HG03139 (cell line): ENCODE results near the gene ANKRD24.
"Not testable (repeated sequence)": the region's sequence is repeated elsewhere in the genome, so short reads cannot be mapped to it uniquely, and the experiment has no call there.

Source experiments
- ATAC-seq: cut with Tn5 transposase; IDR thresholded peaks from one replicate; pipeline ENCODE4 v1.9.1; 2021; ENCODE audit not compliant: unreplicated experiment

Gene ANKRD24

GRCh38 chr19:4182084-4182810 is at the start of gene ANKRD24, which contains the start of gene SIRT6:
Gene ANKRD24, plus strand, starts transcription at chr19:4182689. Its CDS starts 3,737 bp downstream, at chr19:4186426.
Gene SIRT6, minus strand, starts transcription at chr19:4182563. Its CDS starts 24 bp downstream, at chr19:4182539.
- ATAC-seq: peak; percentile 61

GRCh38 chr19:4134351-4134750 is 48.1 kb upstream of the ANKRD24 start:
- ATAC-seq: no peak

- ATAC-seq: not testable (repeated sequence)
Observed at GRCh38 chr19:4135386-4135785, 47.1 kb upstream of the ANKRD24 start.

- no peak for ATAC-seq
Observed at GRCh38 chr19:4136680-4137088, 45.8 kb upstream of the ANKRD24 start.

GRCh38 chr19:4138445-4138844 is 44.0 kb upstream of the ANKRD24 start:
- ATAC-seq: no peak

- ATAC-seq: no peak
Observed at GRCh38 chr19:4139614-4140236, 42.8 kb upstream of the ANKRD24 start.

GRCh38 chr19:4140237-4140711 is 42.2 kb upstream of the ANKRD24 start:
- no peak for ATAC-seq

GRCh38 chr19:4142916-4143315 is 39.6 kb upstream of the ANKRD24 start:
- ATAC-seq: not testable (repeated sequence)

- no peak for ATAC-seq
Observed at GRCh38 chr19:4144666-4145249, 37.7 kb upstream of the ANKRD24 start.

- no peak for ATAC-seq
Observed at GRCh38 chr19:4149518-4150288, 32.8 kb upstream of the ANKRD24 start.

GRCh38 chr19:4151623-4152022 is 30.9 kb upstream of the ANKRD24 start:
- ATAC-seq: no peak

GRCh38 chr19:4152241-4152998 is 30.1 kb upstream of the ANKRD24 start:
- no peak for ATAC-seq

GRCh38 chr19:4154571-4155312 is 27.7 kb upstream of the ANKRD24 start:
- ATAC-seq: no peak

- no peak for ATAC-seq
Observed at GRCh38 chr19:4157164-4157563, 25.3 kb upstream of the ANKRD24 start.

GRCh38 chr19:4157971-4158370 is 24.5 kb upstream of the ANKRD24 start:
- ATAC-seq: not testable (repeated sequence)

GRCh38 chr19:4161415-4162077 is 20.9 kb upstream of the ANKRD24 start:
- no peak for ATAC-seq

- ATAC-seq: no peak
Observed at GRCh38 chr19:4164262-4164661, 18.2 kb upstream of the ANKRD24 start.

- no peak for ATAC-seq
Observed at GRCh38 chr19:4171676-4172075, 10.8 kb upstream of the ANKRD24 start.

- ATAC-seq: no peak
Observed at GRCh38 chr19:4172861-4173473, 9.5 kb upstream of the ANKRD24 start.
